Endodermal cell (in vitro differentiated cells): ENCODE results near the gene MTIF3. TPM values are rescaled to one million over a fixed set of nuclear protein-coding genes. Genes with fewer than 3 reads are reported as not detected.

Source experiments
- DNase-seq: peaks from one replicate; pipeline ENCODE4 v3.0.0-alpha.2; 2017
- H3K27ac ChIP-seq: 2 replicates; pipeline ENCODE4 v1.5.1; 2013; ENCODE audit warnings: mild to moderate bottlenecking, low read depth, low read length, moderate library complexity
- H3K27me3 ChIP-seq: 2 replicates; pipeline ENCODE4 v1.6.1; 2013; ENCODE audit warnings: mild to moderate bottlenecking, low read length, moderate library complexity; ENCODE audit not compliant: insufficient read depth, control insufficient read depth, poor library complexity, severe bottlenecking
- H3K36me3 ChIP-seq: 2 replicates; pipeline ENCODE4 v1.7.0; 2013; ENCODE audit warnings: mild to moderate bottlenecking, low read length, moderate library complexity; ENCODE audit not compliant: control insufficient read depth, insufficient read depth
- H3K4me1 ChIP-seq: one replicate; pipeline ENCODE4 v1.7.0; 2013; ENCODE audit warnings: low read length; ENCODE audit not compliant: control insufficient read depth, insufficient read depth
- H3K4me3 ChIP-seq: 2 replicates; pipeline ENCODE4 v1.5.1; 2013; ENCODE audit warnings: mild to moderate bottlenecking, low read length, moderate library complexity
- H3K9ac ChIP-seq: 2 replicates; pipeline ENCODE4 v1.6.1; 2013; ENCODE audit warnings: mild to moderate bottlenecking, low read length, moderate library complexity; ENCODE audit not compliant: poor library complexity, severe bottlenecking; ENCODE audit errors: extremely low read depth
- H3K9me3 ChIP-seq: 2 replicates; pipeline ENCODE4 v1.6.1; 2013; ENCODE audit warnings: mild to moderate bottlenecking, low read length, moderate library complexity; ENCODE audit not compliant: control insufficient read depth
- H3K27ac Mint-ChIP-seq: 2 replicates; pipeline ENCODE4 v1.8.0; 2020; ENCODE audit warnings: mixed read lengths
- H3K27me3 Mint-ChIP-seq: 2 replicates; pipeline ENCODE4 v1.8.0; 2021; ENCODE audit warnings: mild to moderate bottlenecking, mixed read lengths; ENCODE audit not compliant: insufficient read depth
- H3K36me3 Mint-ChIP-seq: 2 replicates; pipeline ENCODE4 v1.8.0; 2020; ENCODE audit warnings: low read depth, mixed read lengths
- H3K4me1 Mint-ChIP-seq: 2 replicates; pipeline ENCODE4 v1.8.0; 2020; ENCODE audit warnings: mixed read lengths
- H3K4me3 Mint-ChIP-seq: 2 replicates; pipeline ENCODE4 v1.8.0; 2020; ENCODE audit warnings: mild to moderate bottlenecking, moderate library complexity, mixed read lengths
- H3K9me3 Mint-ChIP-seq: 2 replicates; pipeline ENCODE4 v1.8.0; 2020; ENCODE audit warnings: mild to moderate bottlenecking, mixed read lengths
- CTCF ChIP-seq: fragments of 200-600 bp; sonication (generic); conservative IDR thresholded peaks from 2 replicates; pipeline ENCODE4 v1.5.0; 2021; ENCODE audit warnings: antibody characterized with exemption, mild to moderate bottlenecking
- WGBS, 2 experiments: methylation state at CpG; one replicate each; pipeline versions ENCODE4 v1.1.5 to v1.1.7; 2013; ENCODE audit warnings: missing lambda C conversion rate in 2 of 2, mixed read lengths in 1 of 2; ENCODE audit not compliant: insufficient coverage in 1 of 2, insufficient read length in 1 of 2; 5-methylcytosine and 5-hydroxymethylcytosine counted together
- total RNA-seq, 2 donors: library from RNA; stranded (reverse); fragmentation: NEBNext Ultra II Directional in 1 of 2; extraction: Animal tissue kit (Norgen Biotek cat#: 25700) in 1 of 2; gene quantifications; 2 replicates in 1 of 2; 3 replicates in 1 of 2; pipeline ENCODE4 v1.2.1, GENCODE V29; 2021

The MTIF3 gene
- total RNA-seq, 2 donors from 2014 or later = 35.0 to 46.8 TPM

- Mint-ChIP-seq H3K36me3 (no peaks in the 10 kb centered on the region), H3K4me3 (no peak overlapping the region), H3K27ac (peak overlapping the region; percentile 36), H3K9me3 (no peaks in the 10 kb centered on the region), H3K4me1 (peaks cover 5% of the 10 kb centered on the region), H3K27me3 (peaks cover 9% of the 10 kb centered on the region)
- Histone ChIP-seq H3K4me3 (no peak overlapping the region), H3K4me1 (no peaks in the 10 kb centered on the region), H3K9ac (no peak overlapping the region), H3K27ac (no peak overlapping the region), H3K9me3 (no peaks in the 10 kb centered on the region), H3K36me3 (no peaks in the 10 kb centered on the region), H3K27me3 (peaks cover 3% of the 10 kb centered on the region)
- TF ChIP-seq CTCF = no peak
- DNase-seq = no peak
- WGBS, 2 experiments = 59 to 77% methylated on average over 4 to 10 of the region's 10 CpGs
Observed at GRCh38 chr13:27476943-27477703, 26.8 kb upstream of the MTIF3 start.

GRCh38 chr13:27474751-27475268 is 24.4 kb upstream of the MTIF3 start:
- H3K27ac ChIP-seq = no peak overlapping the region
- H3K9ac ChIP-seq = no peak overlapping the region
- no peaks in the 10 kb centered on the region for H3K9me3 Mint-ChIP-seq
- H3K27me3 Mint-ChIP-seq = peaks cover 4% of the 10 kb centered on the region
- H3K4me3 ChIP-seq = no peak overlapping the region
- H3K4me1 ChIP-seq = no peaks in the 10 kb centered on the region
- H3K27ac Mint-ChIP-seq = no peak overlapping the region
- no peak for TF ChIP-seq CTCF
- H3K36me3 Mint-ChIP-seq = no peaks in the 10 kb centered on the region
- H3K4me1 Mint-ChIP-seq = peaks cover 5% of the 10 kb centered on the region
- no peaks in the 10 kb centered on the region for H3K27me3 ChIP-seq
- H3K4me3 Mint-ChIP-seq = no peak overlapping the region
- 90 to 94% methylated on average over 6 to 13 of the region's 13 CpGs for WGBS, 2 experiments
- H3K9me3 ChIP-seq = no peaks in the 10 kb centered on the region
- H3K36me3 ChIP-seq = no peaks in the 10 kb centered on the region
- no peak for DNase-seq

- Mint-ChIP-seq H3K9me3 (peaks cover 3% of the 10 kb centered on the region), H3K4me3 (no peak overlapping the region), H3K36me3 (no peaks in the 10 kb centered on the region), H3K27me3 (no peaks in the 10 kb centered on the region), H3K4me1 (peaks cover 5% of the 10 kb centered on the region), H3K27ac (no peak overlapping the region)
- 92 to 100% methylated on average over 2 to 3 of the region's 3 CpGs for WGBS, 2 experiments
- no peak for DNase-seq
- Histone ChIP-seq H3K9ac (no peak overlapping the region), H3K27ac (no peak overlapping the region), H3K27me3 (no peaks in the 10 kb centered on the region), H3K9me3 (no peaks in the 10 kb centered on the region), H3K4me1 (no peaks in the 10 kb centered on the region), H3K36me3 (no peaks in the 10 kb centered on the region), H3K4me3 (no peak overlapping the region)
- no peak for TF ChIP-seq CTCF
Observed at GRCh38 chr13:27472941-27473340, 22.6 kb upstream of the MTIF3 start.
